ENCODE data around the gene CRX. TPM values are rescaled to one million over a fixed set of nuclear protein-coding genes. Genes with fewer than 3 reads are reported as not detected.

Gene CRX
- polyA plus RNA-seq, 1 donor from 2014 or later = not detected

Other genes with a start within 250 kb of the CRX start
- gene ZNF541, start 248.8 kb upstream of the CRX start, polyA plus RNA-seq = not detected
- 0.71 TPM for gene BICRA, start 212.8 kb upstream of the CRX start, polyA plus RNA-seq
- not detected for gene EHD2, start 108.5 kb upstream of the CRX start, polyA plus RNA-seq
- gene NOP53, start 76.4 kb upstream of the CRX start, polyA plus RNA-seq = 304 TPM
- 210 TPM for gene SELENOW, start 43.2 kb upstream of the CRX start, polyA plus RNA-seq
- gene TPRX1, start 17.4 kb upstream of the CRX start, polyA plus RNA-seq = not detected
- gene TPRX2, start 37.3 kb downstream of the CRX start, polyA plus RNA-seq = not detected
- gene SULT2A1, start 64.4 kb downstream of the CRX start, polyA plus RNA-seq = not detected
- not detected for gene BSPH1, start 170.2 kb downstream of the CRX start, polyA plus RNA-seq
- gene ELSPBP1, start 172.7 kb downstream of the CRX start, polyA plus RNA-seq = not detected
- not detected for gene CABP5, start 222.1 kb downstream of the CRX start, polyA plus RNA-seq

Data from IgD-negative memory B cell (primary cell).